GM19023 (cell line): ENCODE data around the gene FLT3.
A peak's percentile ranks its signal among the peaks of the same experiment; 100 is the strongest.
"Not testable (repeated sequence)": the region's sequence is repeated elsewhere in the genome, so short reads cannot be mapped to it uniquely, and the experiment has no call there.

Source experiments
- ATAC-seq: cut with Tn5 transposase; IDR thresholded peaks from one replicate; pipeline ENCODE4 v1.9.1; 2021; ENCODE audit warnings: mild to moderate bottlenecking, moderate library complexity; ENCODE audit not compliant: unreplicated experiment

FLT3 gene

DNA sequence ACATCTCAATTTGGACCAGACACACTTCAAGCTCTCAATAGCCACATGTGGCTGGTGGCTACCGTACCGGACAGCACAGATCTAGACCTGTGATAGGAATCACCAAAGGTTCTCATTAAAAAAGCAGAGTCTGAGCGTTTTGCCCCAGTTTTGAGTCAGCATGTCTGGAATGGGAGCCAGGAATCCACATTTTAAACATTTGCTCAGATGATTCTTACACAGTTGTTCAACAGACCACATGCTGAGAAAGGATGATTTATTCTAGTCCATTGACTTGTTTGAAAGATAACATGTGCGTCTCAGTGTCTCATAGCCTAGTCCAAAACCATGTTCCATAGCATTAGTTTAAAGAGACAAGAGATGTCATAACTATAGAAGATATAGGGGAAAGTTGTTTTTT is 53.4 kb downstream of the FLT3 start:
- ATAC-seq, result no peak

DNA sequence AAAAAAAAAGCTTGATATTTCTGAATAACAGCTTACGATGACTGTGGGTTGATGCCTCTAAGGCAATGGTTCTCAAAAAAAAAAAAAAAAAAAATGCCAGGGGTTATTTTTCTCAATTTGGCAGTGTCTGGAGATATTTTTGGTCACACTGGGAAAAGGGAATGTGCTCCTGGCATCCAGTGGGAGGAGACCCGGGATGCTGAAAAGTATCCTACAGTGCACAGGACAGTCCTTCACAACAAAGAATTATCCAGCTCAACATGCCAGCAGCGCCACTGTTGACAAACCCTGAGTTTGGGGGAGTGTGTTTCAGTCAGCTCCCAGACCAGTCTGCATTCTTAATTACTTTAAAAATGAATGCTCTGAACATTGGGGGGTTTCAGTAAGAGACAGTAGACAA is 54.5 kb downstream of the FLT3 start:
- no peak for ATAC-seq

DNA sequence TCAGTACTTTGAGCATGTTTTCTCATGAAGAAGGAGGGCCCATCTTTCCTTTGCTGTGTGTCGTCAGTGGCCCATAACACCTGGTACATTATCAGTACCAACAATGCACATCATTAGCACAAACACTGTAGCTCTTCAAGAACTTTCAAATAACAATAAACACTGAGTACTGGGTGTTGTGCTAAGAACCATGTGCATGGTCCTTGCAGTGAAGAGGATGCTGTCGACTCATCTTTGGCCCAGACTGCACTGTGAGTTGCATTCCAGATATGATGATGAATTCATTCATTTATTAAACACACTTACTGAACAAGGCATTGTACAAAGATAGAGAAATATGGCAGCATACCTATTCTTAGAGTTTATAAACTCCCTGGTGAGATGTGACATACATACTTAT is 55.8 kb downstream of the FLT3 start:
- no peak for ATAC-seq

DNA sequence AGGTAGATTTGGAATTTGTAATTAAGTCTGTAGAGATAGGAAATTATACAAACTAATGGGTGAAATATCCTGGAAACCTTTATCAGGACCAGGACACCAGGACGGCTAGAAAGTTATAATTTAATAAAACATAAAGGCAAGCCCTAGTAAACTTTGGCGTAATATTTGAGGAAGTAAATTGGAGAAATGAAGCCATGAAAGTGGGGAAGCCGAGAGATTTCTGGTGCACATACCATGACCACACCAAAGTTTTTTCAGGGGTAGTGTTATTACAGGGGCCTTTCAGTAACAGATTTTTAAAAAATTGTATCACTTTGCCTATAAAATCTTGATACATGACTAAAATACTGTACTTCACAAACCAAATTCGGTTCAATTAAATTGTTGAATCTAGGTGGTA is 57.2 kb downstream of the FLT3 start:
- ATAC-seq, result no peak

DNA sequence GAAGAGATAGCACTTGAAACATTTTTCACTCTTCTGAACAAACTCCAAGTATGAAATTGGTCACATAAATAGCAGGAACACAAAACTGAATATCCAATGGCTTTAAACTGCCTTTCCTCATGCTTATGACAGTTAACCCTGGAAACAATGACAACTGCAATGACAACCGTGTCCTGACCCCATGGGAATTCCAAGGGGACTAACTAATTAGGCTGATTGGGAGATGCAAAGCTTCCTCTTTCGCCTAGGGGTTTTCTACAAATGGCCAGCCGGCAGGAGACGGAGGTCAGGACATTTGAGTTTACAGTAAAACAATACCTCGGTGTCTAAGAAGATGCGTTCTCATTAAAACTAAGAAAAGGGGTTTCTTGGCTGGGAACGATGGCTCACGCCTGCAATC is 58.9 kb downstream of the FLT3 start:
- no peak for ATAC-seq

DNA sequence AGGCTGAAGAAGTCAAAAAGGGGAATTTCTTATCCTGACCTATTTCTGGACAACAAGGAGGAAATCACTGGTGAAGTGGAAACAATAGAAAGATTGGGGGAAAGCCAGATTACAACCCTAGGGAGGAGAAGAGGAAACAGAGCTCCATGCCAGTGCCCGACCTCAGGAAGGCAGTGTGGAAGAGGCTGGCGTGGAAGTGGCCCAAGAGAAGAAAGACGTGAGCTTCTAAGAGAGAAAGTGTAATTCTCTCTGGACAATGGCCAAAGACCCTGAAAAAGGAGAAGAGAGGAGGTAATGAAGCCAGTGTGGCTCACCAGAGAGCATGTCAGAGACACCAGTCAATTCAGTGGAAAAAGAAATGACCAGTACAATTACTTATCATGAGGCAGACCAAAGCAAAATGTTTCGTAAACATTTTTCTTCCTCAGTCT is 59.3 kb downstream of the FLT3 start:
- no peak for ATAC-seq

DNA sequence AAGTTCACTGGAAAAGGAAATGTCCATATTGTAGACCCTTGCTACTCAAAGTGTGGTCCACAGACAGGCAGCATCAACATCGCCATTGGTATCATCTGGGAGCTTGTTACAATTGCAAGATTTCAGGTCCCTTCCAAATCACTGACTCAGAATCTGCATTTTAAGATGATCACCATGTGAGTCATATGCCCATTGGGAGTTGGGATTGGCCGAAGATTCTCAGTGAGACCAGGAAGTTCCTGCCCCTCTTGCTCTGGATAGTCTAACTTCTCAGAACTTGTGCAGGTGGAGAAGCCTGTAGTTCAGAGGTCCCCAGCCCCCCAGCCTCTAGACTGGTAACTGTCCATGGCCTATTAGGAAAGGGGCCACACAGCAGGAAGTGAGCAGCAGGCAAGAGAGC is 63.0 kb downstream of the FLT3 start:
- no peak for ATAC-seq

DNA sequence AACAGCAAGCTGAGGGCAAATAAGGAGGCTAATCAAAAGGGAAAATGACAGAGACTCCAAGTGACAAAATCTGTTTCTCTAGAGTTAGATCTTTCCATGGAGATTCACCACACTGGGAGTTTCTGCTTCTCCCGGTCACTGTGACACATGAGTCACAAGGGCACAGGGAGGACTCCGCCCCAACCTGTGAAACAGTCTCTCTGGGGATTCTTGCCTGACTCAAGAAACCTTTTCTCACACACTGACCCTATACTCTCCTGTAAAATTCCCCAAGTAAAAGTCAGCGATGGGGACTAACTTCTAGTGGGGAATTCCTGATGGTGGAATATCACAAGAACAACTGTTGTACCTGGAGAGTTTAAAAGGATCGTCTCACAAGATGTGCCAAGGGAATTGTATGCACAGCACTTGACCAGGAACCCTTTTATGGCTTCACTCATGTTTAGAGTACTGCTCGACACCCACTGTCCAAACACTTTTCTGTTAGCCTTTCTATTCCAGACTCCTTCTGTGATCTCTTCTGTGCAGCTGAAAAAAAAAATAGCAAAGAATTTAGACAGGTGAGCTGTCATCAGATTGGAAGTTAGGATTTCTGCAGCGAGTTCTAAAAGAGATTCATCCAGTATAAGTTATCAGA is 65.1 kb downstream of the FLT3 start:
- no peak for ATAC-seq

DNA sequence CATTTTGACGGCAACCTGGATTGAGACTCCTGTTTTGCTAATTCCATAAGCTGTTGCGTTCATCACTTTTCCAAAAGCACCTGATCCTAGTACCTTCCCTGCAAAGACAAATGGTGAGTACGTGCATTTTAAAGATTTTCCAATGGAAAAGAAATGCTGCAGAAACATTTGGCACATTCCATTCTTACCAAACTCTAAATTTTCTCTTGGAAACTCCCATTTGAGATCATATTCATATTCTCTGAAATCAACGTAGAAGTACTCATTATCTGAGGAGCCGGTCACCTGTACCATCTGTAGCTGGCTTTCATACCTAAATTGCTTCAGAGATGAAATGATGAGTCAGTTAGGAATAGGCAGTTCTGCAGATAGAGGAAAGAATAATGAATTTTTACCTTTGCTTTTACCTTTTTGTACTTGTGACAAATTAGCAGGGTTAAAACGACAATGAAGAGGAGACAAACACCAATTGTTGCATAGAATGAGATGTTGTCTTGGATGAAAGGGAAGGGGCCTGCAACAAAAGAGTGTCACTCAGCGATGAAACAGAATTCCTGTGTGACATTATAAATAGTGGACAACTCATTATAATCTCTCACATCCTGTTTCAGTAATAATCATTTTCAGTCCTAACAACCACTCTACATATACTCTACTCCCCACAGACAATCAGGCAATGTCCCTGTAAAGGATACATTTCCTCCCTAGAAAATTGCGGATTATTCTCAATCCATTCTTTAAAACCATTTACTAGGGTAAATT is 66.3 kb downstream of the FLT3 start:
- ATAC-seq, result no peak

DNA sequence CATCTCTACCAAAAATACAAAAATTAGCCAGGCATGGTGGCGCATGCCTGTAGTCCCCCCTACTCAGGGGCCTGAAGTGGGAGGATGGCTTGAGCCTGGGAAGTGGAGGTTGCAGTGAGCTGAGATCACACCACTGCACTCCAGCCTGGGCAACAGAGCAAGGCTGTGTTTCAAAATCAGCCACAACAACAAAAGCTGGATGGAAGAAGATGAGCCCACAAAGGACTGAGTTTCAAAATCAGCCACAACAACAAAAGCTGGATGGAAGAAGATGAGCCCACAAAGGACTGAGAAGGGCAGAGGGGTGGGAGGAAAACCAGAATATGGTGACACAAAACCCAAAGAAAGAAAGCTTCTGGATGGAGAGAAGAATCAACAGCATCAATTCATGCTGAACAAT is 67.9 kb downstream of the FLT3 start:
- ATAC-seq, result not testable (repeated sequence)

DNA sequence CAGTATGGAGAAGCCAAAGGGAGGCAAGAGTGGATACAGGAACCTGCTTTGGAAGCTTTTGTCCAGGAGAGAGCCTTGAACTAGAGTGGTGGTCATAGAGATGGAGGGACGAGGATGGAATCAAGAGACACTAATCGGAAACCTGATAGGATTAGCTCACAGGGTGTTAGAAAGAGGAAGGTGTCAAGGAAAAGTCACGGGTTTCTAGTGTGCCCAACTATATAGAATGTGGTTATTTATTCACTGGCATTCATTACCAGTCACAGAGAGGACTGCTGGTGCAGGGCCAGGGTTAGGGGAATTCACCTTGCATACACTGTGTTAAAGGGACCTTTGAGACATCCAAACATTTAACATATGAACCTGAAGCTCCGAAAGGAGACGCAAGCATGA is 68.5 kb downstream of the FLT3 start:
- ATAC-seq, result no peak

DNA sequence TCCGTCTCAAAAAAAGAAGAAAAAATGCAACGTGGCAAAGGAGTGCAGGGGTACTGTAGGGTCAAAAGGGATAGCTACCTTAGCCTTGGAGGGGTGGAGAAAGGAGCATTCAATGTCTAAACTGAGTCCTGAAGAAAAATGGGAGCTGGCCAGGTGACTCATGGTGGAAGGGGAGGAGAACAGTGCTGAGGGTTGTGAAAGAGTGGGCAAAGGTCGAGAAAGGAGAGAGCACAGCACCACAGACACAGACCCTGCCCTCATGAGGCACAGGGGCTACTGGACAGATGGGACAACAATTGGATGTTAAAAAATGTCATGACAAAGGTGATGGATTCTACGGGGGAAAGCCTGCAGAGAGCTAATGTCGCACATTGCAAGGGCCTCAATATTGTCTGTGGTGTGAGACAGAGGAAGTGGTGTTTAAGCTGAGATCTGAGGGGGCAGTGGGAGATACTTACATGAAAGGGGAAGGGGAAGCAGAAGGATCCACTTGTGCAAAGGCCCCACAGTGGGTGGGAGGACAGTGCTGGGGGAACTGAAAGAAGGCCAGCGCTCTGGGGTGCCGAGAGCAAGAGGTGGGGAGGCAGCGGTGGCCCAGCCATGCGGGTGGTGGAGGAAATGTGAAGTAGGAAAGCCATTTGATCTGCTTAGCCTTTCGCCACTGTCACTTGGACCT is 69.0 kb downstream of the FLT3 start:
- ATAC-seq, result no peak

DNA sequence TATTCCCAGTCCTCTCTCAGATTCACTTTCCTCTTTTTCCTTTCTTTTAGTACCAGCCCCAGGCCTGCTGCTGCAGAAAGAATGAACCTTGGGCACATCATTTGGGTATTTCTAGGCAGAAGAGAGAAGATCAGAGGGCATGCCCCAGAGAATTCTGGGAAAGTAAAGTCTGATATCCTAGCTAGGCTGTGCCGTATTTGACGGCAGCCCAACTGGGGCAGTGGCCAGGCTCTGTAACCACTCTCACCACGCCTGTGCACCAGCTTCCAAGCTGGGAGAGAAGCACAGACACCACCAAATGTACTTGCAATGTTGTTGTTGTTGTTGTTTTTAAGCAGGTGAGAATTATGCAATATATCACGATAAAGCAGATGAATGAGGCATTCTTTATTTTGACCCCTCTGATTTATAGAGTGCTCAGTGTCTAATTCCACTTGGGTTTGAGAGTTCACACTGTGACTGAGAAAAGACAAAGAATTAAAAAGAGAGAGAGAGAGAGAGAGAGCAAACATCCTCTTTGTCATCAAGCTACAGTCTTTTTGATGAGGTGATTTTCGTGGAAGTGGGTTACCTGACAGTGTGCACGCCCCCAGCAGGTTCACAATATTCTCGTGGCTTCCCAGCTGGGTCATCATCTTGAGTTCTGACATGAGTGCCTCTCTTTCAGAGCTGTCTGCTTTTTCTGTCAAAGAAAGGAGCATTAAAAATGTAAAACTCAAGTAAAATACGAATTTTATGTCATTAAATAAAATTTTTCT is 72.6 kb downstream of the FLT3 start:
- ATAC-seq, result no peak

DNA sequence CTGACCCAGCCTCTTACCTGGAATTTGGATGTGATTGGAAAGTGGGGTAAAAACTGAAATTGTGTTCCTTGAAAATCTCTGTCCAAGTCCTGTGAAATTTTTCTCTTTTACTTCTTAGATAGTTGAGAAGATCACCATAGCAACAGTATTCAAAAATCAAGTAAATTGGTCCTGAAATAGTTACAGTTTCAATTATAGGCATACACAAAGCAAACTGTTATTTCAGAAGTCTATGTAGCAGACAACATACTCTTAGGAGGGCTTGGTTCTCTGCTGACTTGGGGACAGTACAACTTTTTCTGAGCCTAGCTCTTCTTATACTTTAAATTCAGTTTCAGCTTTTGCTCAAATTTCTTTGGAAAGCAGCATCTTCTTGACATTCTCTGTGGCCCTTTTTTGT is 73.3 kb downstream of the FLT3 start:
- ATAC-seq, result no peak

DNA sequence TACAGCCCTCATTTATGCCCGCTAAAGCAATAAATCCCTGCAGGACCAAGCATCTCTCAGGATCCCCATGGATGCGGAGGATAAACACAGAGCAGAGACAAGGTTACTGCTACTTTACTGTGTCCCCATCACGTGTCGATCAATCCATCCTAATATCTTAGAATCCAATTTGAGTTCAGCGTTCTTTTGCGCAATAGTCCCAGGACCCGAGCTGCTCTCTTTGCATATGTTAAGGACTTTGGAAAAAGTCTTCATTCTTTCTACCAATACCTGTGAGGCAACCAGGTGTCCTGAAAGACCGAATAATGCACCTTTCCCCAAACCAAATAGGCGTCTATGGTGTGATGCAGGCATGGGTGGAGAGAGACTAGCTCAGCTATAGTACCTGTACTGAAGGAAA is 73.9 kb downstream of the FLT3 start:
- no peak for ATAC-seq

DNA sequence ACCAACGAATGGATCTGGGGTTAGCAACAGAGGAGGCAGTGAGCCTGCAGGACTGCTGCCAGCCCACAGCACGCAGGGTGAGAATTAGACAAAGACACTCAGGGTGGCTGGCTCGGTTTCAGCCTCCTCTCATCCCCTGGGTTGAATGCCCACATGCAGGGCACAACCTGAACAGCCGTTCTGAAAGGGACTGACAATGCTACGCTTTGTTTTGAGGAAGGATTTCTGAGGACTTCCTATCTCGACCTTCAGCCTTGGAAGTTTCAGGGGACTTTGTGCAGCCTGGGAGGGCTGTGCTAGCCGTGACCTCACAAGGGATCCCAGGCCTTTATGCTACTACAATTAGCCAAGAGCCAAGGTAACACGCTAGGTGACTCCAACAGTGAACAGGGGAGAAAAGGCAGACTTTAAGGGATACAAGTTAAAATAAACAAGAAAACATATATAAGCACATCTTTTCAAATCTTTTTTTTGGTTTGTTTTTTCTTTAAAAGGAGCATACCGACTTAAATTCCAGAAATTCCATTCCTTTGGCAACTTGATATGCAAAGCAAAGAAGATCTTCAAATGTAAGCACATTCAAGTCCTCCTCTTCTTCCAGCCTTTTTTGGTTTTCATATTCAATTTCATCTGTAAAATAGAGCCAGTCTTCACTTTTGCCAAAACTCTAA is 77.4 kb downstream of the FLT3 start:
- no peak for ATAC-seq

DNA sequence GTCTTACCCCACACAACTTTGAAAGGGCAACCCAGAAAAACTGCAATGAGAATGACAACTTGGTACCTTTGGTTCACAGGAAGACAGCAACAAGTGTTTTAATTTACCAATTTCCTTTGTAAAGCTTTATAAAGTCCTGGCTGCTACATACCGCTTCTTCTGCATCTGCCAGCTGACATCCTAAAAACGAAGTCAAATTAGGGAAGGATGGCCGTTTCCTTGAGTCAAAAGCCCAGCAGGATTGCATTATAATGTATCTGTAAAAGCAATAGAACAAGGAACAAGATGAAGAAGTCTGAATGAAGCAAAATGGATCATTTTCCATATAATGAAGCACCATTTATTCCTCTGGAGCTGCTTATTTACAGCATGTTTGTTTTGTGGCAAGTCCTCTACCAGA is 86.1 kb downstream of the FLT3 start:
- no peak for ATAC-seq

DNA sequence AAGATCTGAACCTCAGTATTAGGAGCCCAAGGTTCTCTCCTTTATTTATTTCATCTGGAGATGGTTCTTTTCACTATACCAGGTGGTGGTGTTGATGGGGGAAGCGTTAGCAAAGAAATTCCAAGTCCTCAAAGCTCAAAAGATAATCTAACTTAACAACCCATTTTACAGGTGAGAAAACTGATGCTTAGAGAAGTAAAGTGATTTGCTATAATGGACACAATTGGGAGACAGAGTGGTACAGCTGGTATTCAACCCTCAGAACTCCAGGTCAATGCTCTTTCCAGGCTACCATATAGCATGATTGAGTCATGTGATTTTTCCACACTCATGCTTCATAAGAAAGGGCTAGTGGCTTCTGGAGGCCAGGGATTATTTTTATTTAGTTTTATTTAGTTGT is 86.9 kb downstream of the FLT3 start:
- ATAC-seq, result no peak

DNA sequence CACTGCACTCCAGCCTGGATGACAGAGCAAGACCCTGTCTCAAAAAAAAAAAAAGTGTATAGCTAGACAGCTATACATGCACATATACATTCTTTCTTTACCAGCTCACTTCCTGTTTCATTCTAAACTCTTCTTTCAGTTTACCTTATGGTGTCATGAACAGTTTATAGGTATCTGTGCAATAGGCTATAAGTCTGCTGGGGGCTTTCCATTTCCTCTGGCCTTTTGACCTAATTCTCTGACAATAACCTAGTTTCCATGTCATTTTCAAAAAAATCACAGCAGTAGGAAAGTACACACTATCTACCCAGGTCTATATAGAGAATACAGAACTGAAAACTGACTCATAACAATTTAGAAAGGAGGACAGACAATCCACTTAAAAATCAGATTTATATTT is 87.5 kb downstream of the FLT3 start:
- ATAC-seq, result peak; percentile 90

DNA sequence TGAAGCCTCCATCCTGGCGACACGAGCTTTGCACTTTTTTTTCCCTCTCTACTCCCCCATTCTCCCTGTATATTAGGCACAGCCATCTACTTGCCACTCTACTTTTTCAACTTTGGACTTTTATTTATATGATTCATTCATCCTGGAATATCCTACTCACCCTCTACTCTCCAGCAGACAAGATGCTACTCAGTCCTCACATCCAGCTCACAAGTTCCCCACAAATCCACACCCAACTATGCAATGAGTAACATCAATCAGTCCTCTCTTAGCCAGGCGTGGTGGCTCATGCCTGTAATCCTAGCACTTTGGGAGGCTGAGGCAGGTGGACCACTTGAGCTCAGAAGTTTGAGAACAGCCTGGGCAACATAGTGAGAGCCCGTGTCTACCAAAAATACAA is 88.0 kb downstream of the FLT3 start:
- no peak for ATAC-seq

DNA sequence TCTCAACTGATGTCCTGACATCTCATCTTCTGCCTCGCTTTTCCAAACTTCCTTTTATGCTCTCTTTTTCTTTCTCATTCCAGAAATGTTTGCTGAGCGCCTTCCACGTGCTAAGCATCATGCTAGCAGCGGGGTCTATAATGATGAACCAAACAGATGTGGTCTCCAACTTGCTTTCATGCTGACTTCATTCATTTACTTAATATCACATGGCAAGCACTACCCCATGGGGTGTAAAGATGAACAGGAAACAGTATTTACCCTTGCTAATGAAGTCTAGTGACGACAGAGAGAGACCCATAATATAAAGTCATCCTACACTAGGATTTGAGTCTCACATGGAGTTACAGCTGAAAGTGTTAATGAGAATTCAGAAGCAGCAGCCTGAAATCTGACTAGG is 90.3 kb downstream of the FLT3 start:
- ATAC-seq, result no peak
